ENCODE measurements around the gene TMCC2. TPM values are rescaled to one million over a fixed set of nuclear protein-coding genes. Genes with fewer than 3 reads are reported as not detected.
A peak's percentile ranks its signal among the peaks of the same experiment; 100 is the strongest.

The TMCC2 gene
- total RNA-seq, 1 donor from 2014 or later = 3.4 TPM

DNA sequence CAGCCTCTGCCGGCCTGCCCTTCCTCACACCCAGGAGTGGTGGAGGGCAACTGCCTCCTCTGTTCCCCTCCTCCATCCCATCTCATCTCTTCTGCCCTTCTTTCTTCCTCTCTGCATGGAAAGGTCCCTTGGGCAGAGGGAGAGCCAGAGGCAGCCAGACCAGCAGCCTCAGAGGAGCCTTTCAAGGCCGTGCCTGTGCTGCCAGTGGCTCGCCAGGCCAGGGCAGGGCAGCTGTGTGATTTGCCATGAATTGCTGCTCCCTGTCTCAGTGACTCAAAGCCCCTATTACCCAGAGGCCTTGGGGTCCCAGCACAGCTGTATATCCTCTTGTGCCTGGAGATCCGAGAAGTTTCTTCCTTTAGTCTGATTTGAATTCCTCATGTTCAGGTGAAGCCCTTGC is 21.9 kb downstream of the TMCC2 start:
- TF ChIP-seq, protein P1, sequence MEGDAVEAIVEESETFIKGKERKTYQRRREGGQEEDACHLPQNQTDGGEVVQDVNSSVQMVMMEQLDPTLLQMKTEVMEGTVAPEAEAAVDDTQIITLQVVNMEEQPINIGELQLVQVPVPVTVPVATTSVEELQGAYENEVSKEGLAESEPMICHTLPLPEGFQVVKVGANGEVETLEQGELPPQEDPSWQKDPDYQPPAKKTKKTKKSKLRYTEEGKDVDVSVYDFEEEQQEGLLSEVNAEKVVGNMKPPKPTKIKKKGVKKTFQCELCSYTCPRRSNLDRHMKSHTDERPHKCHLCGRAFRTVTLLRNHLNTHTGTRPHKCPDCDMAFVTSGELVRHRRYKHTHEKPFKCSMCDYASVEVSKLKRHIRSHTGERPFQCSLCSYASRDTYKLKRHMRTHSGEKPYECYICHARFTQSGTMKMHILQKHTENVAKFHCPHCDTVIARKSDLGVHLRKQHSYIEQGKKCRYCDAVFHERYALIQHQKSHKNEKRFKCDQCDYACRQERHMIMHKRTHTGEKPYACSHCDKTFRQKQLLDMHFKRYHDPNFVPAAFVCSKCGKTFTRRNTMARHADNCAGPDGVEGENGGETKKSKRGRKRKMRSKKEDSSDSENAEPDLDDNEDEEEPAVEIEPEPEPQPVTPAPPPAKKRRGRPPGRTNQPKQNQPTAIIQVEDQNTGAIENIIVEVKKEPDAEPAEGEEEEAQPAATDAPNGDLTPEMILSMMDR (IDR thresholded peaks at IDR 0.05) = no peak
- peak overlapping the region; percentile 47 for H3K27ac Mint-ChIP-seq (ENCODE audit: unreplicated experiment)
- H3K4me3 Mint-ChIP-seq (ENCODE audit: unreplicated experiment) = no peak overlapping the region
- H3K27me3 Mint-ChIP-seq (ENCODE audit: unreplicated experiment) = no peaks in the 10 kb centered on the region
- H3K9me3 Mint-ChIP-seq (ENCODE audit: unreplicated experiment) = no peaks in the 10 kb centered on the region
- DNase-seq (ENCODE audit: extremely low spot score, unreplicated experiment) = no peak
- peaks cover 36% of the 10 kb centered on the region for H3K4me1 Mint-ChIP-seq (ENCODE audit: unreplicated experiment)
- no peaks in the 10 kb centered on the region for H3K36me3 Mint-ChIP-seq (ENCODE audit: unreplicated experiment)

DNA sequence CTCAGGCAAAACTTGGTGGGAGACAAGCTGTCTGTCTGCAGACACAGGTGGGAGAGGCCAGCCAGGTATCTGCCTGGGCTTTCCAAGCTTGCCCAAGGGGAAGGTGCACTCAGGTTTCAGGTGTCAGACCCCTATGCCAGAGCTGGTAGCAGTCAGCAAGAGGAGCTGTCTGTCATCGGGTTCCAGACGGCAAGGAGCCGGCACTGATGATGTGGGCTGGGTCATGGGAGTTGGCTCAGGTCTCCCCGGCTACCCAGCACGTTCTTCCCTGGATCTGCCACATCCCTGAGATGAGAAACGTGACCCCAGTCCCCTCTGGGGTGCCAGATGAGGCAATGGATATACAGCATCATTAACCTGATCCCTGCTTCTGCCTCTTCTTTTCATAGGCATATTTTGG is 23.0 kb downstream of the TMCC2 start:
- TF ChIP-seq, protein P1 (IDR thresholded peaks at IDR 0.05) = no peak
- Mint-ChIP-seq H3K4me3 (ENCODE audit: unreplicated experiment) (no peak overlapping the region), H3K27me3 (ENCODE audit: unreplicated experiment) (no peaks in the 10 kb centered on the region), H3K27ac (ENCODE audit: unreplicated experiment) (no peak overlapping the region), H3K9me3 (ENCODE audit: unreplicated experiment) (no peaks in the 10 kb centered on the region), H3K36me3 (ENCODE audit: unreplicated experiment) (no peaks in the 10 kb centered on the region), H3K4me1 (ENCODE audit: unreplicated experiment) (peaks cover 36% of the 10 kb centered on the region)
- DNase-seq (ENCODE audit: extremely low spot score, unreplicated experiment) = no peak

- Mint-ChIP-seq H3K4me1 (ENCODE audit: unreplicated experiment) (peaks cover 41% of the 10 kb centered on the region), H3K27ac (ENCODE audit: unreplicated experiment) (no peak overlapping the region), H3K36me3 (ENCODE audit: unreplicated experiment) (no peaks in the 10 kb centered on the region), H3K9me3 (ENCODE audit: unreplicated experiment) (no peaks in the 10 kb centered on the region), H3K27me3 (ENCODE audit: unreplicated experiment) (no peaks in the 10 kb centered on the region), H3K4me3 (ENCODE audit: unreplicated experiment) (no peak overlapping the region)
- TF ChIP-seq, protein P1 (IDR thresholded peaks at IDR 0.05) = no peak
- DNase-seq (ENCODE audit: extremely low spot score, unreplicated experiment) = no peak
Measured at GRCh38 chr1:205251576-205251975, 23.8 kb downstream of the TMCC2 start.

DNA sequence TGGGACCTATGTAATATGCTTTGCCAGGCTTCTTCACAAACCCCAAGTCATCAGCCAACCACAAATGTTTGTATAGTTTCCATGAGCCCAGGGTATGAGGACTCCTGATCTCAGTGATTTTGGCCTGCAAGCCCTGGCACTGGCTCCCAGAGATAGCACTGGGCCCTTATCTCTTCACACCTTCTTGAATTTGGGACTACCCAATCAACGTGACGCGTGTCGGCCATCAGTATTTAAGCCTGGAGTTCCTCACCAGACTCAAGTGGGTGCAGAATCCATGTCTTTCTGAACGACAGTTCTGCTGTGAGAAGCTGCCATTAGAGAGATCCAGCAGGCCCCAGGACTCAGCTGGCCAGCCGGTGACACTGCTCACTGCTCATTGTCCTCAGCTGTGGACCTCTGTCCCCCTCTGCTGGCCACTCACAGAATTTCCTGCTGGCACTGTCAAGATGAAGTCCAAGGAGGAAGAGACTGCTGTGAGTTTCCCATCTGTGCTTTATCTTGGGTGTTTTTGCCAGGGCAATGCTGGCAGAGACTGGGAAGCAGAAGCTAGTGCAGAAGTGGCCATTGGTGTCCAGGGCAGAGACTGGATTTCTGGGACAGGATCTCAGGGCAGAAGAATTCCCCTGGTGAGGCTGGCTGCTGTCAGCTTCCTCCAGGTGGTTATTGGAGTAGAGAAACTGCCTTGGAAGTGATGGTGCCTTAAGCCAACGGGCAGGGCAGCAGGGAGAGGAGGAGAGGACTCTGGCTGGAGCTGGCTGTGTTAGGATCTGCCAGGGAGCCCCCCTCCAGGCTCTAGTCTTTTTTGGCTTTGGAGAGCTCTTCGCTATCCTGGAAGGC is 28.4 kb downstream of the TMCC2 start:
- Mint-ChIP-seq H3K9me3 (ENCODE audit: unreplicated experiment) (no peaks in the 10 kb centered on the region), H3K27ac (ENCODE audit: unreplicated experiment) (peak overlapping the region; percentile 43), H3K4me3 (ENCODE audit: unreplicated experiment) (no peak overlapping the region), H3K4me1 (ENCODE audit: unreplicated experiment) (peaks cover 30% of the 10 kb centered on the region), H3K27me3 (ENCODE audit: unreplicated experiment) (no peaks in the 10 kb centered on the region), H3K36me3 (ENCODE audit: unreplicated experiment) (no peaks in the 10 kb centered on the region)
- TF ChIP-seq, protein P1 (IDR thresholded peaks at IDR 0.05) = peak; percentile 94
- peak; percentile 96 for DNase-seq (ENCODE audit: extremely low spot score, unreplicated experiment)

DNA sequence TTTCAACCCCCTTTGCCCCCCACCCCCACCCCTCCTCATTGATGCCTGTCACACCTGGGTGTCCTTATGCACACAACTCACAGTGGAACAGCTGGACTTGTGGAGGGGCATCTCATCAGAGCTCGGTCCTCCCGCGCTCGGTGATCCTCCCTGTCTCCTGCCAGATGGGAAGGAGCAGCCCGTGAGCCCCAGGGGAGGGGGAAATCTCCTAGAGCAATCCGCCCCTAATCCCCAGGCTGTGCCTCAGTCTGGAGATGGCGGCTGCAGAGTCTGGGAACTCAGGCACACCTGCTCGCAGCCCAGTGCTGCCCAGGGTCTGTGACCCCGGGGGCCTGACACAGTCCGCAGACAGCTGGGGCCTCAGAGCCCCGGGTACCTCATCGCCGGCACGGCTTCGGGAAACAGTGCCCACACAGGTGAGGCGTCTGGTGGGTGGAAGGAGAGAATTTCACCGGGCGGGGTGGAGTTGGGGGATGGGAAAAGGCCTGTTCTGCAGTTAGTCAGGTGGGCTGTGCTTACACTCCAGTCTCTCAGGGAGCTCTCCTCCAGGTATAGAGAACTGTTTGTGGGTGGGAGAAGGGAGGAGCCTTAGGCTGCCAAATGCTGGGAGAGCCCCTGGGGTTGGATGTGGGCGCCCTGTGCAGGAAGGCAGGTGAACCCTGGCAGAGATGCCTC is 29.3 kb downstream of the TMCC2 start:
- no peaks in the 10 kb centered on the region for H3K9me3 Mint-ChIP-seq (ENCODE audit: unreplicated experiment)
- H3K27ac Mint-ChIP-seq (ENCODE audit: unreplicated experiment) = no peak overlapping the region
- TF ChIP-seq, protein P1 (IDR thresholded peaks at IDR 0.05) = no peak
- DNase-seq (ENCODE audit: extremely low spot score, unreplicated experiment) = no peak
- peaks cover 37% of the 10 kb centered on the region for H3K4me1 Mint-ChIP-seq (ENCODE audit: unreplicated experiment)
- H3K36me3 Mint-ChIP-seq (ENCODE audit: unreplicated experiment) = no peaks in the 10 kb centered on the region
- no peak overlapping the region for H3K4me3 Mint-ChIP-seq (ENCODE audit: unreplicated experiment)
- H3K27me3 Mint-ChIP-seq (ENCODE audit: unreplicated experiment) = no peaks in the 10 kb centered on the region
